ENCODE results near the gene GALNT17.

DNA sequence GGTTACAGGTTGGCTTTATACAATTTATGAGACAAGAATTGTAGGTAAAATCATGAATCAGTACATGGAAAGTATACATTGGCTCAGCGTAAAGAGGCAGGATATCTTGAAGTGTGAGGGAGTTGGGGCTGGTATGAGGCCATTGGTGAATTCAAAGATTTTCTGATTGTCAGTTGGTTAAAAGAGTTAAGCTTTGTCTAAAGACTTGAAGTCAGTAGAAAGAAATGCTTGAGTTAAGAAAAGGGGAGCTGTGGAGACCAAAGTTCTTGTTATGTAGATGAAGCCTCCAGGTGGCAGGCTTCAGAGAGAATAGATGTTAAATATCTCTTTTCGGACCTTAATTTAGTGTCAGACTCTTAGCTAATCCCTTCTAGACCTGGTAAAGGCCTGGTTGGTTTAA, 341.0 kb downstream of the GALNT17 start:
- TF ChIP-seq GATA2 (IDR thresholded peaks at IDR 0.05; ENCODE audit: low read depth, low read length) = no peak
- no peak for TF ChIP-seq GATA3 (IDR thresholded peaks at IDR 0.05; ENCODE audit: low read depth, low read length)

Data from SH-SY5Y (cell line).